VCaP (cell line): ENCODE data around the gene CCDC97.

Source experiments
- H3K27ac ChIP-seq: fragments of 450-650 bp; 2 replicates; pipeline ENCODE4 v1.5.1; 2017
- CTCF ChIP-seq: fragments of 450-650 bp; conservative IDR thresholded peaks from 2 replicates; pipeline ENCODE4 v1.5.1; 2017; ENCODE audit warnings: mild to moderate bottlenecking, moderate library complexity

The CCDC97 gene

GRCh38 chr19:41318696-41319499, 8.9 kb downstream of the CCDC97 start:
- no peak overlapping the region for H3K27ac ChIP-seq
- no peak for TF ChIP-seq CTCF

GRCh38 chr19:41319500-41320184, 9.7 kb downstream of the CCDC97 start:
- no peak for TF ChIP-seq CTCF
- no peak overlapping the region for H3K27ac ChIP-seq

GRCh38 chr19:41320185-41320518, 10.2 kb downstream of the CCDC97 start:
- no peak overlapping the region for H3K27ac ChIP-seq
- TF ChIP-seq CTCF: no peak

- no peak overlapping the region for H3K27ac ChIP-seq
- no peak for TF ChIP-seq CTCF
Measured at GRCh38 chr19:41320568-41320967, 10.6 kb downstream of the CCDC97 start.

- no peak overlapping the region; the same call in 1 of the 2 replicates for H3K27ac ChIP-seq
- no peak for TF ChIP-seq CTCF
Measured at GRCh38 chr19:41321204-41321599, 11.2 kb downstream of the CCDC97 start.

GRCh38 chr19:41321600-41322270, 11.8 kb downstream of the CCDC97 start:
- H3K27ac ChIP-seq: no peak overlapping the region; the same call in 1 of the 2 replicates
- peak; percentile 82 for TF ChIP-seq CTCF

GRCh38 chr19:41322451-41322850, 12.5 kb downstream of the CCDC97 start:
- H3K27ac ChIP-seq: no peak overlapping the region; the same call in 1 of the 2 replicates
- TF ChIP-seq CTCF: no peak
